Fibroblast of skin of abdomen (primary cell): Measurements from ENCODE around the gene LMCD1.

Experiments used
- DNase-seq: peaks from one replicate; pipeline ENCODE4 v3.0.0-alpha.2; 2013

LMCD1 gene

DNA sequence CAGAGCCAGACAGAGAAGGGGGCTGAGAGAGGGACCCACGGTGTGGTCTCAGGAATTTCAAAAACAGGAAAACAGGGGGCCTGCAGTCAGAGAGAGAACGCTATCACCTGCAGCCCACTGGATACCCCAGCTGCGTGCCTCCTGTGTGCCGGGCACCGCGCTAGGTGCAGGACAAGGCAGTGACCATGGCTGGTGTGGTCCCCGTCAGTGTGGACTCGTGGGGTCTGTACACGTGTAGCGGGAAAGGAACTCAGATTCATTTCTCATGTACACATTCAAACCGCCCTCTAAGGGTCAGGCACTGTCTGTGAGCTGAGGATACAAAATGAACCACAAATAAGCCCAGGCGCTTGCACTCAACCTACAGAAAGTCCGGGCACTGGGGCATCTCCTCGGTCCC lies 122.1 kb downstream of the LMCD1 start:
- DNase-seq = no peak
